Hepatocyte (in vitro differentiated cells): ENCODE measurements around the gene NMB.

Experiments used
- EZH2 ChIP-seq: fragments of 200-600 bp; sonication (generic); IDR thresholded peaks from 2 replicates; pipeline ENCODE4 v1.6.1; 2016; ENCODE audit warnings: antibody characterized with exemption, mild to moderate bottlenecking, borderline replicate concordance
- EZH2phosphoT487 ChIP-seq: fragments of 200-600 bp; sonication (generic); IDR thresholded peaks from one replicate; pipeline ENCODE4 v1.6.1; 2018; ENCODE audit warnings: antibody characterized with exemption, mild to moderate bottlenecking, low read depth, moderate library complexity; ENCODE audit not compliant: unreplicated experiment, severe bottlenecking
- TF ChIP-seq, protein P1 (sequence below): fragments of 200-600 bp; sonication (generic); IDR thresholded peaks from 2 replicates; pipeline ENCODE4 v1.5.1; 2016; ENCODE audit warnings: antibody characterized with exemption, mild to moderate bottlenecking; ENCODE audit not compliant: poor library complexity

DNA sequence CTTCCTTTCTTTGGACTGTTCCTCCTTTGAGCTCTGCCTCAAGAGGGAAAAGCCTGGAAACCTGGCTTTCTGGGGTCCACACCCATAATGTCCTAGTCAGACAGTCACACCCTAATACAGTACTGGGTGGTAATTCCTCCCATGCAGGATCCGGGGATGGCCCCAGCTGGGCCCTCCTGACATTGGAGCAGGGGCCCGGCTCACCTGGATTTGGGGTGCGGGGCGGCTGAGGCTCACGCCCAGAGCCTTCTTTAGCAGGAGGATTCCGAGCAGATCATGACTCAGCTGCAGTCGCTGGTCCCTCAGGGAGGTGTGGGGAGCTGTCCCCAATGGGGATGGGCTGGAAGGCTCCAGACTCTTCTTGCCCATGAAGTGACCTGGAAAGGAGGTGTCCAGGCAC is 1.0 kb downstream of the NMB start:
- TF ChIP-seq, protein P1, sequence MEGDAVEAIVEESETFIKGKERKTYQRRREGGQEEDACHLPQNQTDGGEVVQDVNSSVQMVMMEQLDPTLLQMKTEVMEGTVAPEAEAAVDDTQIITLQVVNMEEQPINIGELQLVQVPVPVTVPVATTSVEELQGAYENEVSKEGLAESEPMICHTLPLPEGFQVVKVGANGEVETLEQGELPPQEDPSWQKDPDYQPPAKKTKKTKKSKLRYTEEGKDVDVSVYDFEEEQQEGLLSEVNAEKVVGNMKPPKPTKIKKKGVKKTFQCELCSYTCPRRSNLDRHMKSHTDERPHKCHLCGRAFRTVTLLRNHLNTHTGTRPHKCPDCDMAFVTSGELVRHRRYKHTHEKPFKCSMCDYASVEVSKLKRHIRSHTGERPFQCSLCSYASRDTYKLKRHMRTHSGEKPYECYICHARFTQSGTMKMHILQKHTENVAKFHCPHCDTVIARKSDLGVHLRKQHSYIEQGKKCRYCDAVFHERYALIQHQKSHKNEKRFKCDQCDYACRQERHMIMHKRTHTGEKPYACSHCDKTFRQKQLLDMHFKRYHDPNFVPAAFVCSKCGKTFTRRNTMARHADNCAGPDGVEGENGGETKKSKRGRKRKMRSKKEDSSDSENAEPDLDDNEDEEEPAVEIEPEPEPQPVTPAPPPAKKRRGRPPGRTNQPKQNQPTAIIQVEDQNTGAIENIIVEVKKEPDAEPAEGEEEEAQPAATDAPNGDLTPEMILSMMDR = no peak
- TF ChIP-seq EZH2phosphoT487 (no peak), EZH2 (no peak)
